ENCODE measurements around the gene RBM38. TPM values are rescaled to one million over a fixed set of nuclear protein-coding genes. Genes with fewer than 3 reads are reported as not detected.

RBM38 gene
- total RNA-seq, 2 experiments from 2014 or later = 116 to 119 TPM

DNA sequence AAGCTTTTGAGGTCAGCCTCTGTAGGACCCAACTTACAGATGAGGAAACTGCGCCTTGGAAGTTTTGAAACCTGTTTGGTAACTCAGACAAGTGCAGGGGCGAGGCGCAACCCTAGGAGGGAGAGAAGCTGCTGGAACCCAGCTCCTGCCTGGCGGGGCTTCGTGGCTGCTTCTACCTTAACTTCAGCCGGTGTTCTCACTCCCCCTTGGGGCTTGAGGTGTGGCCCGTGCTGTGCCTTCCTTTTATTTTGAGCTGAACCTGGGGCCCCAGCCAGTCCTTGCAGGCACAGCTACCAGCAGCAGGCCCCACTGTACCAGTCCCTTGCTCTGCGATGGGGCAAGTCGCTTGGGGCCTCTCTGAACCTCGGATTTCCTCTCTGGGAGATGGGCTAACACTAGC lies 12.0 kb downstream of the RBM38 start:
- ChIA-PET CTCF (interaction anchor here (1.0 to 1.4 kb wide), 2 partner anchors 23 to 71 kb away, joined by 3 read pairs; no protein-coding TSS in a partner anchor), POLR2A (interaction anchor here (1.0 to 3.9 kb wide), 7 partner anchors 9 to 30 kb away, joined by 3 to 20 read pairs (median 4); partner anchors contain the start of gene RBM38)
- H3K27ac Mint-ChIP-seq = no peak overlapping the region
- H3K27me3 Mint-ChIP-seq = no peaks in the 10 kb centered on the region
- H3K4me1 Mint-ChIP-seq = peaks cover 48% of the 10 kb centered on the region
- H3K9me3 Mint-ChIP-seq = no peaks in the 10 kb centered on the region
- no peak overlapping the region for H3K4me3 Mint-ChIP-seq
- peaks cover 83% of the 10 kb centered on the region for H3K36me3 Mint-ChIP-seq (ENCODE audit: low read depth)
- DNase-seq = no peak

DNA sequence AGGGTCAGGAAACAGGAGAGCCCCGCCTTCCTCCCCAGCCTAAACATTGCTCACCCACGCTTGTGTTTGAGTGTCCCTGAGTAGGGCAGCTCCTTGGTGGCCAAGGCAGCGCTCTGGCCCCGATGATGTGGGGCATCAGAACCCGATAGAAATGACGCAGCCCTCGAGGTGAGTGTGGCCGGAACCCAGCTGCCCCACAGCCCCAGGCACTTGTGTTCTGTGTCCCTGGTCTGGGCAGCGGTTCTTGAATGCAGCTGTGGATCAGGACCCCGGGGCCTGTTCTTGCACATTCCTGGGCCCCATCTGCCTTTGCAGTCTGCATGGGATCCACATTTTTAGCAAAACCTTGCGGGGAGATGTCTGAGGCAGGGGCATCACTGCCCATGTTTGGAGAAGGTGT lies 12.8 kb downstream of the RBM38 start:
- Mint-ChIP-seq H3K27ac (no peak overlapping the region), H3K9me3 (no peaks in the 10 kb centered on the region), H3K27me3 (no peaks in the 10 kb centered on the region), H3K36me3 (ENCODE audit: low read depth) (peaks cover 86% of the 10 kb centered on the region), H3K4me3 (no peak overlapping the region), H3K4me1 (peaks cover 42% of the 10 kb centered on the region)
- DNase-seq = no peak
- ChIA-PET POLR2A (interaction anchor here (1.5 to 3.9 kb wide), 3 partner anchors 9 to 17 kb away, joined by 4 to 20 read pairs (median 4); no protein-coding TSS in a partner anchor), CTCF (interaction anchor here (1.4 kb wide), 1 partner anchor 22 kb away, joined by 3 read pairs; no protein-coding TSS in a partner anchor)

DNA sequence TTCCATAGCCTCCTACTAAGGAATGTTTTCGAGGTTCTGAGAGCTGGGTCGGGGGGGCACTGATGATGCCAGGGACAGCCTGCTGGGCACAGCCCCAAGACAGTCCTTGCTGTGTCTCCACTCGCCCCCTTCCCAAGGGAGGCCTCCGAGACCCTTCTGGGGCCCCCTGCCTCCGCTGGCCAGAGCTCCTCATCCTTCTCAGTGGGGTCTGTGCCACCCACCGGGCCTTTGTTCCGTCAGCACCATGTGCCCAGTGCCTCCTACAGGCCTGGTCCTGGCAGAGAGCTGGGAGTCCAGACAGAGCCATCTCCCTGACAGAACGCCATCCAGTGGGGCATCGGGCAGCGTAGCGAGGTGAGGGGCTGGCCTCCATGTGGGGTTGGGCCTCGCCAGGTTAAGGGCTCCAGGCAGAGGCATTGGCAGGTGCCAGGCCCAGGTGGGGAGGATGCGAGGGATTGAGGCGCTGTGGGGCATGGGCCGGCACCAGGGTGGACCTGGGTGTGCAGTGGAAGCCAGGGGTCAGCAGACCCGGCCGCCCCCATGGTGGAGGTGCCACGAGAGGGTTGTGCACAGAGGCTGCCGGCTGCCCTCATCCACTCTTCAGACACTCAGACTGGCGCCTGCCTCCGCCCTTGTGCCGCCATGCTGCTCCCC lies 13.3 kb downstream of the RBM38 start:
- POLR2A ChIA-PET = interaction anchor here (1.5 to 3.9 kb wide), 2 partner anchors 8 to 12 kb away, joined by 4 to 20 read pairs; no protein-coding TSS in a partner anchor
- H3K9me3 Mint-ChIP-seq = no peaks in the 10 kb centered on the region
- peaks cover 36% of the 10 kb centered on the region for H3K4me1 Mint-ChIP-seq
- CTCF ChIA-PET = interaction anchor here (1.4 kb wide), 1 partner anchor 22 kb away, joined by 3 read pairs; no protein-coding TSS in a partner anchor
- H3K4me3 Mint-ChIP-seq = no peak overlapping the region
- H3K27me3 Mint-ChIP-seq = no peaks in the 10 kb centered on the region
- H3K27ac Mint-ChIP-seq = no peak overlapping the region
- DNase-seq = no peak
- H3K36me3 Mint-ChIP-seq (ENCODE audit: low read depth) = peaks cover 85% of the 10 kb centered on the region

DNA sequence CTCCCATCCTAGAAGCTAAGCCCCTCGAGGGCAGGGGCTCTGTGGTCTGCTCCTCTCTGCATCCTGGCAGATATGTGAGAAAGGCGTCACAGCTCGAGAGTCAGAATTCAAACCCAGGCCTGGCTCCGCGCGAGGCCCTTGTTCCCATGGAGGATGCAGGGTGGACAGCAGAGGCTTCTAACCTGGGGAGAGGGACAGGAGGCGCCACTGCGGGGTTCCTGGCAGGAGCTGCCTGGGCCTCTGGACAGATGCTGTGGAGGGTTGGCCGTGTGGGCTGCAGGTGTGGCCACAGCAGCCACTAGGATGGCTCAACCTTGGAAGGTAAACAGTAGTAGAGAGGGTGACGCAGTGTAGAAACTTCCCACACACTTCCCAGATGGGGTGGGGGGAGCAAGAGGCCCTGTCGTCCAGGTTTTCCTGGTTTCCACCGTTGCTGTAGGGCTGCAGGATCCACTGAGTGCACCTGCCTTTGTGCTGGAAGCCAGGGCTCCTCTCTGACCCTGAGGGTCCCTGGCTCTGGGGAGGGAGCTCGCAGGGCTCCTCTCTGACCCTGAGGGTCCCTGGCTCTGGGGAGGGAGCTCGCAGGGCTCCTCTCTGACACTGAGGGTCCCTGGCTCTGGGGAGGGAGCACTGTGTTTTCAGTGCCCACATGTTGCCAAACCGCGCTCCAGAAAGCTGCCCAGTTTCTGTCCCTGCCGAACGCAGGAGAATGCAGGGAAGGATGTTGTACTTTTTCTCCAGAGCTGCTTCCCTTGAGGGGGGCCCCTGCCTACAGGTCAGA lies 14.2 kb downstream of the RBM38 start:
- ChIA-PET POLR2A (interaction anchor here (0.7 to 1.1 kb wide), 2 partner anchors 8 to 46 kb away, joined by 3 to 4 read pairs; no protein-coding TSS in a partner anchor), CTCF (no interaction called here)
- Mint-ChIP-seq H3K27me3 (no peaks in the 10 kb centered on the region), H3K4me3 (no peak overlapping the region), H3K4me1 (peaks cover 28% of the 10 kb centered on the region), H3K27ac (no peak overlapping the region), H3K36me3 (ENCODE audit: low read depth) (peaks cover 80% of the 10 kb centered on the region), H3K9me3 (no peaks in the 10 kb centered on the region)
- DNase-seq = no peak

DNA sequence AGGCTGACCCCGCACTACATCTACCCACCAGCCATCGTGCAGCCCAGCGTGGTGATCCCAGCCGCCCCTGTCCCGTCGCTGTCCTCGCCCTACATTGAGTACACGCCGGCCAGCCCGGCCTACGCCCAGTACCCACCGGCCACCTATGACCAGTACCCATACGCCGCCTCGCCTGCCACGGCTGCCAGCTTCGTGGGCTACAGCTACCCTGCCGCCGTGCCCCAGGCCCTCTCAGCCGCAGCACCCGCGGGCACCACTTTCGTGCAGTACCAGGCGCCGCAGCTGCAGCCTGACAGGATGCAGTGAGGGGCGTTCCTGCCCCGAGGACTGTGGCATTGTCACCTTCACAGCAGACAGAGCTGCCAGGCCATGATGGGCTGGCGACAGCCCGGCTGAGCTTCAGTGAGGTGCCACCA lies 16.4 kb downstream of the RBM38 start:
- ChIA-PET CTCF (no interaction called here), POLR2A (interaction anchor here (1.0 to 2.1 kb wide), 4 partner anchors 9 to 25 kb away, joined by 3 to 8 read pairs (median 6); no protein-coding TSS in a partner anchor)
- H3K4me3 Mint-ChIP-seq = no peak overlapping the region
- H3K36me3 Mint-ChIP-seq (ENCODE audit: low read depth) = peaks cover 65% of the 10 kb centered on the region
- no peaks in the 10 kb centered on the region for H3K27me3 Mint-ChIP-seq
- H3K27ac Mint-ChIP-seq = no peak overlapping the region
- H3K9me3 Mint-ChIP-seq = no peaks in the 10 kb centered on the region
- DNase-seq = no peak
- peaks cover 23% of the 10 kb centered on the region for H3K4me1 Mint-ChIP-seq

DNA sequence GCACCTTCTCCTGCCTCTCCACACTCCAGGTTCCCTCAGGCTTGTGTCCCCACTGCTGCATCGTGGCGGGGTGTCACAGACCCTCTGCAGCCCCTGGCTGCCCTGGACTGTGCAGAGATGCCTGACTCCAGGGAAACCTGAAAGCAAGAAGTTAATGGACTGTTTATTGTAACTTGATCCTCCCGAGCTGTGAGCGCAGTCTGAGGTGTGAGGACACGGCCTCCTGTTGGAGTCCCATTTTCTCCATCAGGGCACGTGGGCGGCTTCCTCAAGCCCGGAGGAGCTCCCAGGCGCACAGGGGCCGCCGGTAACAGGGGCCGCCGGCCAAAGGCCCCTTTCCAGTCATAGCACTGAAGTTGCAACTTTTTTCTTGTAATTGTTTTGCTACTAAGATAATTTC lies 16.9 kb downstream of the RBM38 start:
- no peak overlapping the region for H3K4me3 Mint-ChIP-seq
- CTCF ChIA-PET = interaction anchor here (1.1 kb wide), 1 partner anchor 10 kb away, joined by 3 read pairs; no protein-coding TSS in a partner anchor
- H3K27ac Mint-ChIP-seq = no peak overlapping the region

DNA sequence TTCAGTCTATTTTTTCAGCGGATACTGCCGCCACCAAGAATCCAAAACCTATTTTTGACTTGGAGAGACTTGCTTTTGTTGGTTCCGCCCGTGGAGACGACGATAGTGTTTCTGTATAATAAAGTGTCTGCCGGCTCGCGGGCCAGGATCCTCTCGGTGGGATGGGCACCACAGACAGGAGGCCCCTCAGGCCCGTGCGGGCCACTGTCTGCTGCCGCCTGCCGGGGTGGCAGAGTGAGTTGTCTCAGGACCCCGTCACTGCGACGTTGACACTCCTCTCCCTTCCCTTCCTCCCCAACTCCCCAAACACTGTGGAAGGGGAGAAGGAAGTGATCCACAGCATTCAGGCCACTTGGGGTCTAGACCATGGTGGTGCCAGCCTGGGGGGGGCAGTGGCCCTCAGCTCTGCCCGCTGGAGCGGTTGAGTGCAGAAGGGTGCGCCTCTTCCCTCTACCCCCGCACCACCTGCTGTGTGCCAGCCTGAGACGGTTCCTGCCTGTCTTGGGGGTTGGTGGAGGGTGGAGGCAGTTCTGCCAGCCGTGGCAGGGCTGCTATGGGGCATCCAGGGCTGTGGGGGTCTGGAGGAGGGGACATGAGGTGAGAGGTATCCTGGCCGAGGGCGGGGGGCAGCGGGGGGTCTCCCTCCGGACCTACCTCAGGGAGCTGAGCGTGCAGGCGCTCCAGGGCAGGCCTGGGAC lies 17.5 kb downstream of the RBM38 start:
- CTCF ChIA-PET = interaction anchor here (1.1 kb wide), 1 partner anchor 10 kb away, joined by 3 read pairs; no protein-coding TSS in a partner anchor
- Mint-ChIP-seq H3K4me1 (peaks cover 25% of the 10 kb centered on the region), H3K36me3 (ENCODE audit: low read depth) (peaks cover 57% of the 10 kb centered on the region), H3K27ac (no peak overlapping the region), H3K4me3 (no peak overlapping the region), H3K27me3 (no peaks in the 10 kb centered on the region), H3K9me3 (no peaks in the 10 kb centered on the region)
- POLR2A ChIA-PET = interaction anchor here (0.7 to 2.4 kb wide), 4 partner anchors 9 to 16 kb away, joined by 3 to 12 read pairs (median 5); no protein-coding TSS in a partner anchor
- DNase-seq = no peak

More for the DNA sequence above, 16.9 kb downstream of the RBM38 start:
- Mint-ChIP-seq H3K9me3 (no peaks in the 10 kb centered on the region), H3K27me3 (no peaks in the 10 kb centered on the region), H3K4me1 (peaks cover 24% of the 10 kb centered on the region), H3K36me3 (ENCODE audit: low read depth) (peaks cover 61% of the 10 kb centered on the region)
- DNase-seq = no peak
- POLR2A ChIA-PET = interaction anchor here (1.0 to 2.4 kb wide), 5 partner anchors 10 to 25 kb away, joined by 3 to 12 read pairs (median 7); no protein-coding TSS in a partner anchor

DNA sequence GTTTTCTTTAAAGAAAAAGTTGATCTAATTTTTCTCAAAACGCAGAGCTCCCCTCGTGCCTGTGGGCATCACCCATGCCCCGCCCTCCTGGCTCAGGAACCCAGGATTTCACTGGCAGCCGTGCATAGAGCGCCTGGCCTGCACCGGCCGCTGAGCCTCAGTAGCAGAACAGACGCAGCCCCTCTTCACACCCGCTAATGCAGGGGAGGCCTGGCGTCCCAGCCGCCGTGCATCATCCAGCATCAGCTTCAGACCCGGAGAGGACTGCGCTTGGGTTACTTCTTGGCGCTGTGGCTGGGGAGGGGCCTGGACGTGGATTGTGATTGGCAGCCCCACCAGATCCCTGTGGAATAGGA lies 18.1 kb downstream of the RBM38 start:
- H3K4me3 Mint-ChIP-seq = no peak overlapping the region
- H3K9me3 Mint-ChIP-seq = no peaks in the 10 kb centered on the region
- ChIA-PET CTCF (interaction anchor here (1.1 kb wide), 1 partner anchor 11 kb away, joined by 3 read pairs; no protein-coding TSS in a partner anchor), POLR2A (interaction anchor here (0.6 to 2.4 kb wide), 4 partner anchors 9 to 26 kb away, joined by 3 to 12 read pairs (median 5); no protein-coding TSS in a partner anchor)
- peaks cover 20% of the 10 kb centered on the region for H3K4me1 Mint-ChIP-seq
- no peak overlapping the region for H3K27ac Mint-ChIP-seq
- DNase-seq = no peak
- H3K36me3 Mint-ChIP-seq (ENCODE audit: low read depth) = peaks cover 51% of the 10 kb centered on the region
- no peaks in the 10 kb centered on the region for H3K27me3 Mint-ChIP-seq

DNA sequence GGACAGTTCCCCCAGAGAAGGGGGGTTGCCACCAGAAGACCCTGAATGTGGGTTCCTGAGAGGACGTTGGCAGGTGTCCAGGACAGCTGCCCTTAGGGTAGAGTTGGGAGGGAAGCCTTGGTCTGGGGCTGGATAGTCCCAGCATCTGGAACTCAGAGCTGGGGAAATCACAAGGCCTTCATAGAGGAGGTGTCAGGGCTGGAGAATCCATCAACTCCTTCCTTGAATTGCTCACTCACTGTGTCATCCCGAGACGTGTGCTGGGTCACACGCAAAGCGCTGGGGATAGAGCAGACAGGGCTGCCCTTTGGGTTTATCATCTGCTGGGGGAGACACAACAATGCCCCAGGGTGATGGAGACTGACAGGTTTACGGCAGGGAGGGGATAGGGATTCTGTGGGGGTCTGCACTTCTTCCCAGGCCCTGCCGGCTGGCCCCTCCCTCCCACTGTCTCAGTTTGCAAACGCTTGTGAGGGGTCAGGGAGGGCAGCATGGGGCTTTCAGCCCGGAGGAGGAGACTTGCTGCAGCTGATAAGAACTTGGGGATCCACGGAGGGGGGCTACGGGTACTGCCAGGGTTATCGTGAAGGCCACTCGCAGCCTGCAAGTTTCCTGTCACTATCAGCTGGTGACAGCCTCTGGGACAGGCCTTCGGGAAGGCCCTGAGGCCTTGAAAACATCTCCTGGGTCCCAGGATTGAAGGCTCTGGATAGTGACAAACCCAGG lies 18.6 kb downstream of the RBM38 start:
- no peak overlapping the region for H3K27ac Mint-ChIP-seq
- DNase-seq = no peak
- no peaks in the 10 kb centered on the region for H3K9me3 Mint-ChIP-seq
- ChIA-PET POLR2A (interaction anchor here (0.6 to 2.4 kb wide), 3 partner anchors 12 to 26 kb away, joined by 3 to 12 read pairs (median 7); no protein-coding TSS in a partner anchor), CTCF (no interaction called here)
- no peaks in the 10 kb centered on the region for H3K27me3 Mint-ChIP-seq
- no peak overlapping the region for H3K4me3 Mint-ChIP-seq
- peaks cover 47% of the 10 kb centered on the region for H3K36me3 Mint-ChIP-seq (ENCODE audit: low read depth)
- peaks cover 20% of the 10 kb centered on the region for H3K4me1 Mint-ChIP-seq

DNA sequence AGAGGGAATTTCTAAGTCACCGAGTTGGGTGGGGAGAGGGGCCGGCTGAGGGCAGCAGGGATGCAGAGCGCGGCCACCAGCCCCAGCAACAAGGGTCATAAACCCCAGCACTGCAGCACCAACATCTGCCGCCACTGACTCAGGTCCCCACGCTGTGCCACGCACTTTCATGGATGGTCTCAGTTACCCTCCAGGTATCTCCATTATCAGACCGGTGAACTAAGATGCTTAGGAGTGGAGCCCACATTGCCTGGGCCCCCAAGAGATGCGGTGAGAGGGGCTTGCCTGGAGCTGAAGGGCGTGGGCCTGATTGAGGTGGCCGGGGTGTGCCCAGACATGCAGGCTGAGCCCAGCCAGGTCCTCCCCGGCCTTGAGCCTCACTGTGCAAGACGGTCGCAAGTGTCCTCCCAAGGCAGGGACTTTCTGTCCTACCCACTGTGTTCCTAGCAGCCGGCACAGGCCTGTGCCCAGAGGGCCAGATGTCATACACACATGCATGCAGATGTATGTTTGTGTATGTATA lies 19.3 kb downstream of the RBM38 start:
- no peaks in the 10 kb centered on the region for H3K9me3 Mint-ChIP-seq
- POLR2A ChIA-PET = interaction anchor here (2.4 kb wide), 1 partner anchor 12 kb away, joined by 12 read pairs; no protein-coding TSS in a partner anchor
- DNase-seq = no peak
- no peak overlapping the region for H3K27ac Mint-ChIP-seq
- H3K36me3 Mint-ChIP-seq (ENCODE audit: low read depth) = peaks cover 41% of the 10 kb centered on the region
- peaks cover 20% of the 10 kb centered on the region for H3K4me1 Mint-ChIP-seq
- CTCF ChIA-PET = no interaction called here
- H3K4me3 Mint-ChIP-seq = no peak overlapping the region
- no peaks in the 10 kb centered on the region for H3K27me3 Mint-ChIP-seq

DNA sequence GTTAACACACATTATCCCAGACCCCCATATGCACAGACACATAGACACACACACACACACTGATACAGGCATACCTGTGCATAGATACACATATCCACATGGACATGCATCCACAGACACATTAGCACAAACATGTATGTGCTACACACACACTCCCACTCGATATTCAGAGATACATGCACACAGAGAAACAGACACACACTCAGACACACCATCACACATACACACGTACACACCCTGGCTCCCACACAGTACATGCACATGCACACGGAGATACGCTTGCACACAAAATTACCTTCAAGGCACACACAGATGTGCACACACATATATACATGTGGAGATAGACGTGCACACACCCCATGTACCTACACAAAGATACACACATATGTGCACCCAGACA lies 19.7 kb downstream of the RBM38 start:
- CTCF ChIA-PET = no interaction called here
- no peaks in the 10 kb centered on the region for H3K9me3 Mint-ChIP-seq
- no peaks in the 10 kb centered on the region for H3K27me3 Mint-ChIP-seq
- POLR2A ChIA-PET = interaction anchor here (2.7 to 3.5 kb wide), 2 partner anchors 12 to 23 kb away, joined by 21 to 24 read pairs; no protein-coding TSS in a partner anchor
- DNase-seq = no peak
- no peak overlapping the region for H3K4me3 Mint-ChIP-seq
- peaks cover 41% of the 10 kb centered on the region for H3K36me3 Mint-ChIP-seq (ENCODE audit: low read depth)
- H3K4me1 Mint-ChIP-seq = peaks cover 20% of the 10 kb centered on the region
- H3K27ac Mint-ChIP-seq = no peak overlapping the region

Data from activated CD4-positive, alpha-beta memory T cell treated with anti-CD3 and anti-CD28 coated beads, Interleukin-2, amount 10 ng/mL, durations not matched to agents 7 days and 5 days (primary cell).